HCT116 (cell line): ENCODE measurements around the gene PTPN9. TPM values are rescaled to one million over a fixed set of nuclear protein-coding genes. Genes with fewer than 3 reads are reported as not detected.
"Not testable (repeated sequence)": the region's sequence is repeated elsewhere in the genome, so short reads cannot be mapped to it uniquely, and the experiment has no call there.

Experiments
- ATAC-seq: fragments of 200-7000 bp; cut with Tn5 transposase; 2 replicates; pipeline ENCODE4 v1.9.1; 2020; ENCODE audit warnings: mild to moderate bottlenecking, moderate library complexity
- BruUV-seq: library from RNA; stranded (reverse); fragments of 400-500 nt; replicated peaks from 2 replicates; lab custom pipeline; 2021; lab: Mats Ljungman, UMichigan
- CTCF ChIA-PET: fragments of 300-600 bp; sonication (Branson Sonifier 250); formaldehyde crosslinking; loops from one replicate; lab custom pipeline; 2021; ENCODE audit warnings: antibody characterized with exemption; lab: Charles Lee
- POLR2A ChIA-PET: fragments of 300-600, 350-600 bp; sonication (Branson Sonifier 250); formaldehyde crosslinking; loops from one replicate; lab custom pipeline; 2021; ENCODE audit warnings: antibody characterized with exemption; lab: Charles Lee
- RAD21 ChIA-PET, 2 experiments: fragments of 300-600 bp; sonication (Branson Sonifier 250); formaldehyde crosslinking; loops; one replicate each; lab custom pipeline; 2023; ENCODE audit warnings: low total read pairs in 2 of 2; ENCODE audit not compliant: uncharacterized antibody in 2 of 2, unreplicated experiment in 2 of 2, low non-redundant PET in 1 of 2; lab: Charles Lee
- DNase-seq: peaks from one replicate; pipeline ENCODE4 v3.0.0-alpha.2; 2010; ENCODE audit warnings: low read depth, low spot score
- H2AFZ ChIP-seq: fragments of 200-600 bp; shearing (Covaris generic), sonication (generic); 2 replicates; pipeline ENCODE4 v1.6.1; 2017; ENCODE audit warnings: low read depth, mixed run types, mixed read lengths, antibody characterized with exemption, low read length; ENCODE audit not compliant: poor library complexity, severe bottlenecking
- H3K27ac ChIP-seq: 2 replicates; pipeline ENCODE4 v1.5.1; 2012; ENCODE audit warnings: low read depth, low read length
- H3K27me3 ChIP-seq: fragments of 200-600 bp; sonication (generic); 2 replicates; pipeline ENCODE4 v1.6.1; 2016; ENCODE audit warnings: mixed run types, low read length, mixed read lengths; ENCODE audit not compliant: insufficient read depth
- H3K36me3 ChIP-seq, 2 experiments: fragments of 200-500 bp in 1 of 2; fragments of 200-600 bp in 1 of 2; sonication (Bioruptor generic) in 1 of 2; sonication (generic) in 1 of 2; 2 replicates each; pipeline versions ENCODE4 v1.5.1 to v1.6.1; 2014 to 2016; ENCODE audit warnings: low read length in 2 of 2, inconsistent platforms in 1 of 2, mixed read lengths in 1 of 2, mixed run types in 1 of 2; ENCODE audit not compliant: insufficient read depth in 2 of 2, control insufficient read depth in 1 of 2
- H3K4me1 ChIP-seq, 2 experiments: fragments of 200-600 bp in 1 of 2; sonication (generic) in 1 of 2; 2 replicates each; pipeline versions ENCODE4 v1.5.1 to v1.6.1; 2012 to 2017; ENCODE audit warnings: low read length in 2 of 2, inconsistent platforms in 1 of 2, mild to moderate bottlenecking in 1 of 2, mixed read lengths in 1 of 2, mixed run types in 1 of 2, moderate library complexity in 1 of 2; ENCODE audit not compliant: insufficient read depth in 2 of 2, control insufficient read depth in 1 of 2
- H3K4me2 ChIP-seq: fragments of 200-600 bp; sonication (generic); 2 replicates; pipeline ENCODE4 v1.6.1; 2017; ENCODE audit warnings: mixed run types, low read length, mixed read lengths
- H3K4me3 ChIP-seq, 2 experiments: fragments of 200-600 bp in 1 of 2; sonication (generic) in 1 of 2; replicated peaks in 1 of 2; 2 replicates each; pipeline ENCODE4 v1.5.1; 2011 to 2016; ENCODE audit warnings: low read length in 2 of 2, control low read depth in 1 of 2, low read depth in 1 of 2, mild to moderate bottlenecking in 1 of 2, mixed read lengths in 1 of 2, mixed run types in 1 of 2
- H3K79me2 ChIP-seq: fragments of 200-600 bp; sonication (generic); 2 replicates; pipeline ENCODE4 v1.6.1; 2017; ENCODE audit warnings: mild to moderate bottlenecking, mixed run types, low read length, moderate library complexity, mixed read lengths; ENCODE audit not compliant: insufficient read depth
- H3K9ac ChIP-seq: fragments of 200-600 bp; sonication (generic); 2 replicates; pipeline ENCODE4 v1.6.1; 2016; ENCODE audit warnings: low read length, mixed read lengths
- H3K9me2 ChIP-seq: fragments of 200-600 bp; sonication (generic), shearing (Covaris generic); 2 replicates; pipeline ENCODE4 v1.6.1; 2017; ENCODE audit warnings: mixed run types, mild to moderate bottlenecking, moderate library complexity; ENCODE audit not compliant: insufficient read depth
- H3K9me3 ChIP-seq, 2 experiments: fragments of 200-500 bp in 1 of 2; fragments of 200-600 bp in 1 of 2; sonication (Bioruptor generic) in 1 of 2; sonication (generic) in 1 of 2; 2 replicates each; pipeline ENCODE4 v1.6.1; 2014 to 2017; ENCODE audit warnings: low read length in 2 of 2, mixed read lengths in 2 of 2, inconsistent platforms in 1 of 2, low read depth in 1 of 2, mild to moderate bottlenecking in 1 of 2, mixed run types in 1 of 2, moderate library complexity in 1 of 2; ENCODE audit not compliant: control insufficient read depth in 1 of 2, insufficient read depth in 1 of 2
- H4K20me1 ChIP-seq: fragments of 200-600 bp; sonication (generic), shearing (Covaris generic); 2 replicates; pipeline ENCODE4 v1.6.1; 2017; ENCODE audit warnings: mixed run types, mild to moderate bottlenecking, moderate library complexity; ENCODE audit not compliant: insufficient read depth
- CBX3 ChIP-seq: IDR thresholded peaks from 2 replicates; pipeline ENCODE4 v1.6.1; 2012; ENCODE audit warnings: low read depth
- MAX ChIP-seq: IDR thresholded peaks from 2 replicates; pipeline ENCODE4 v1.6.1; 2012
- POLR2A ChIP-seq: IDR thresholded peaks from 2 replicates; pipeline ENCODE4 v1.7.0; 2011; ENCODE audit warnings: borderline replicate concordance; ENCODE audit not compliant: insufficient read depth, insufficient read length; ENCODE audit errors: extremely low read depth
- REST ChIP-seq: IDR thresholded peaks from 2 replicates; pipeline ENCODE4 v1.6.1; 2012; ENCODE audit warnings: low read depth
- ZBTB33 ChIP-seq: IDR thresholded peaks from 2 replicates; pipeline ENCODE4 v1.6.1; 2011; ENCODE audit warnings: mild to moderate bottlenecking, low read length, moderate library complexity; ENCODE audit not compliant: insufficient replicate concordance; ENCODE audit errors: extremely low read depth
- ZFX ChIP-seq: fragments of 450-650 bp; IDR thresholded peaks from 2 replicates; pipeline ENCODE4 v1.6.1; 2017
- ZNF274 ChIP-seq: fragments of 200-500 bp; sonication (Bioruptor generic); IDR thresholded peaks from 2 replicates; pipeline ENCODE4 v1.6.1; 2014; ENCODE audit warnings: mild to moderate bottlenecking, low read depth, low read length, inconsistent platforms
- intact Hi-C: fragments of 100-400 bp; cut with micrococcal nuclease; formaldehyde crosslinking; loops from 2 replicates; pipeline ENCODE4 v1.10.0; 2022
- total RNA-seq: library from RNA; stranded (reverse); gene quantifications from one replicate; pipeline ENCODE4 v1.2.1, GENCODE V29; 2021; ENCODE audit not compliant: unreplicated experiment

Gene PTPN9
- total RNA-seq, 1 experiment from 2014 or later: 21.1 TPM

GRCh38 chr15:75530169-75530568 is 48.9 kb downstream of the PTPN9 start:
- no peak for DNase-seq
- CTCF ChIA-PET: no interaction called here
- no peak overlapping the region for H3K27ac ChIP-seq
- BruUV-seq: no TSS peak
- H3K9me3 ChIP-seq: no peaks in the 10 kb centered on the region
- POLR2A ChIA-PET: interaction anchor here (0.7 kb wide), 1 partner anchor 9 kb away, joined by 3 read pairs; no protein-coding TSS in a partner anchor
- intact Hi-C loops: no loop called here
- no peaks in the 10 kb centered on the region for H3K9me2 ChIP-seq
- no peak for TF ChIP-seq REST
- TF ChIP-seq ZBTB33: no peak
- TF ChIP-seq ZFX: no peak
- no peak for TF ChIP-seq POLR2A
- TF ChIP-seq ZNF274: no peak
- no peak for TF ChIP-seq CBX3
- no peak for TF ChIP-seq MAX
- TF ChIP-seq, all 23 proteins: peak for 0
- Histone ChIP-seq H3K36me3 (peaks cover 3 to 5% of the 10 kb centered on the region in 2 experiments; a peak in 1 of 4 replicates), H3K4me3 (no peak overlapping the region), H3K27me3 (no peaks in the 10 kb centered on the region), H3K9ac (no peak overlapping the region), H3K79me2 (peaks cover 8% of the 10 kb centered on the region; the same call in 1 of the 2 replicates), H2AFZ (no peak overlapping the region), H3K4me1 (peaks cover 25 to 32% of the 10 kb centered on the region in 2 experiments), H3K4me2 (no peak overlapping the region), H4K20me1 (no peaks in the 10 kb centered on the region)
- ATAC-seq: no peak
- RAD21 ChIA-PET: no interaction called here

GRCh38 chr15:75525756-75526155 is 53.4 kb downstream of the PTPN9 start:
- H3K79me2 ChIP-seq, H3K4me3 ChIP-seq, H3K27ac ChIP-seq, H3K27me3 ChIP-seq, H3K9ac ChIP-seq, DNase-seq, H3K4me1 ChIP-seq, H3K9me2 ChIP-seq, H4K20me1 ChIP-seq, CTCF ChIA-PET, H2AFZ ChIP-seq, RAD21 ChIA-PET, ATAC-seq, H3K4me2 ChIP-seq, POLR2A ChIA-PET, BruUV-seq, intact Hi-C loops, H3K9me3 ChIP-seq: not testable (repeated sequence)
- peaks cover 5 to 12% of the 10 kb centered on the region in 2 experiments; a peak in 3 of 4 replicates for H3K36me3 ChIP-seq
